ENCODE results near the gene B3GLCT. TPM values are rescaled to one million over a fixed set of nuclear protein-coding genes. Genes with fewer than 3 reads are reported as not detected.

Gene B3GLCT
- total RNA-seq, 3 donors from 2014 or later = 7.5 to 19.2 (median 10.5) TPM

DNA sequence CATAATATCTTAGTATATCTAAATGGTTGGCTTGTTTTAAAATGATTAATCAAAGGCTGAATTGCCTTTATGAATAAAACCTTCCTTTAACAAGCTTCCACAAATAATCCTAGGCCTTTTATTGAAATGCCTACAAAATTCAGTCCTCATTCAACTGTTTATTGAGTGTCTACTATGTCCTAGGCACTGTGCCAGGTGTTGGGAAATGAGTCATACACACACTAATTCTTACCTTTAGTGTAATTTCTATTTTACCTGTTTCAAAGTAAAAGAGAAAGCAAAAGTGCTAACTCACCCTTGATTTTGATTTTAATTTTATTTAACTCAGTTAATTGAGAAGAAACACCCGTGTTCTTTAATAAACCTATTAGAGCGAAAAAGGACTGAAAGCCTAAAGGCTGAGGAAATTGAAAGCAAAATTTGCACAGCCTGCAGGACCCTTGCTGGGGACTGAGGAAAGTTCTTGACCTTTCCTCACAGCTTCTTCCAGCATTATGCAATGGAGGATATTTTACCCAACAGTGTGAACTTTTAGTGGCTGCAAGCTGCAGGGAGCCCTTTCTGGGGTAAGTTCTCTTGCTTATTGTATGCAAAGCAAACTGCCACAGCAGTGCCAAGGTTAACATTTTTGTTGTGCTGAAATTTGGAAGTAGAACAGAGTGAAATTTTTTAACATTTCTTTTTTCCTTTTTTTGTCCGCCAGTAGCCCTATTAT, 83.1 kb downstream of the B3GLCT start:
- intact Hi-C loops (cut with DNase I; ENCODE audit: low total_unique reads) = no loop called here
- no peaks in the 10 kb centered on the region for H3K4me1 ChIP-seq
- H3K27ac ChIP-seq = no peak overlapping the region
- DNase-seq (ENCODE audit: low spot score in 2 of 2) = no peak
- no peak overlapping the region for H3K4me3 ChIP-seq
- peaks cover 7% of the 10 kb centered on the region for H3K36me3 ChIP-seq
- H3K9me3 ChIP-seq = no peaks in the 10 kb centered on the region
- no peak for TF ChIP-seq POLR2AphosphoS5 (IDR thresholded peaks at IDR 0.05)
- TF ChIP-seq, protein P1, sequence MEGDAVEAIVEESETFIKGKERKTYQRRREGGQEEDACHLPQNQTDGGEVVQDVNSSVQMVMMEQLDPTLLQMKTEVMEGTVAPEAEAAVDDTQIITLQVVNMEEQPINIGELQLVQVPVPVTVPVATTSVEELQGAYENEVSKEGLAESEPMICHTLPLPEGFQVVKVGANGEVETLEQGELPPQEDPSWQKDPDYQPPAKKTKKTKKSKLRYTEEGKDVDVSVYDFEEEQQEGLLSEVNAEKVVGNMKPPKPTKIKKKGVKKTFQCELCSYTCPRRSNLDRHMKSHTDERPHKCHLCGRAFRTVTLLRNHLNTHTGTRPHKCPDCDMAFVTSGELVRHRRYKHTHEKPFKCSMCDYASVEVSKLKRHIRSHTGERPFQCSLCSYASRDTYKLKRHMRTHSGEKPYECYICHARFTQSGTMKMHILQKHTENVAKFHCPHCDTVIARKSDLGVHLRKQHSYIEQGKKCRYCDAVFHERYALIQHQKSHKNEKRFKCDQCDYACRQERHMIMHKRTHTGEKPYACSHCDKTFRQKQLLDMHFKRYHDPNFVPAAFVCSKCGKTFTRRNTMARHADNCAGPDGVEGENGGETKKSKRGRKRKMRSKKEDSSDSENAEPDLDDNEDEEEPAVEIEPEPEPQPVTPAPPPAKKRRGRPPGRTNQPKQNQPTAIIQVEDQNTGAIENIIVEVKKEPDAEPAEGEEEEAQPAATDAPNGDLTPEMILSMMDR (IDR thresholded peaks at IDR 0.05) = no peak
- TF ChIP-seq POLR2A (IDR thresholded peaks at IDR 0.05) = no peak
- H3K27me3 ChIP-seq = no peaks in the 10 kb centered on the region

DNA sequence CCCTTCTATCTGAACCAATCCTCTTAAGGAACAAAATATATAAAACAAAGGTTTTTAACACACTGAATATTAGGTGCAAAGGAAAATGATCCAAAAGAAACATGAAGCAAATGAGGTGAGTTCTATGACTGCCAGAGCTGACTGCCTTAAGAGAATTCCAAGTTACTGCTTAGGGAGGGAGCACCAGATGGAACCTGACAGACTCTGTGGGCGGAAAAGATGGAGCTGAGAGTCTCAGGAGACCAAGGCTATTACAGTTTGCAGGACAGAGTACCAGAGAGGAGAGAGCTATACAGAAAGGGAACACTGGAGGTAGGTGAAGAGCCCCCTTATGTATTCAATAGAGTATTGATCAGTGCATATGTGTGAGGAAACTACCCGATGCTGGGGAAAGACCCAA, 87.2 kb downstream of the B3GLCT start:
- Histone ChIP-seq H3K27ac (no peak overlapping the region), H3K4me3 (no peak overlapping the region), H3K4me1 (no peaks in the 10 kb centered on the region), H3K9me3 (peaks cover 17 to 25% of the 10 kb centered on the region in 2 donors), H3K36me3 (peaks cover 7% of the 10 kb centered on the region), H3K27me3 (no peaks in the 10 kb centered on the region)
- TF ChIP-seq POLR2AphosphoS5 (IDR thresholded peaks at IDR 0.05) (no peak), POLR2A (IDR thresholded peaks at IDR 0.05) (no peak)
- TF ChIP-seq, protein P1 (IDR thresholded peaks at IDR 0.05) = no peak
- intact Hi-C loops (cut with DNase I; ENCODE audit: low total_unique reads) = no loop called here
- no peak for DNase-seq (ENCODE audit: low spot score in 2 of 2)

DNA sequence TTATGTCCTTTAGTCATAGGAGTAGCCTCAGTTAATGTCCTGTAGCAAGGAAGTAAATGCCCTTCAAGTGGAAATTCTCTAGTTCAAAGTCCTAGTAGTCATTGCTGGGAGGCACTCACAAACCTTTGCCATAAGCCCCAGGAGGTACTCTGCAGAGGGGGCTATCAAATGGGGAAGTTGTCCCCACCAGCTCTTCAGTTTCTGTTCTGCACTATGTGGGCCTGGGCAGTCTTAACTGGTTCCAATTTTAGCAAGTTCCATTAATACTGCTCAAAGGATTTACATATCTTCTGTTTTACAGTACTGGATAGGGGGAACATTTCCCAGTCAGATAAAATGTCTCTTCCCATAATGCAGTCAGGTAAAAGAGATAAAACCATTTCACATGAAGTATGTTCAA, 101.3 kb downstream of the B3GLCT start:
- H3K27me3 ChIP-seq = no peaks in the 10 kb centered on the region
- H3K9me3 ChIP-seq = no peaks in the 10 kb centered on the region
- H3K36me3 ChIP-seq = no peaks in the 10 kb centered on the region
- no peak overlapping the region for H3K4me3 ChIP-seq
- no peak for DNase-seq (ENCODE audit: low spot score in 2 of 2)
- H3K27ac ChIP-seq = no peak overlapping the region
- H3K4me1 ChIP-seq = no peaks in the 10 kb centered on the region
- intact Hi-C loops (cut with DNase I; ENCODE audit: low total_unique reads) = no loop called here
- TF ChIP-seq, protein P1 (IDR thresholded peaks at IDR 0.05) = no peak
- TF ChIP-seq POLR2AphosphoS5 (IDR thresholded peaks at IDR 0.05) = no peak
- no peak for TF ChIP-seq POLR2A (IDR thresholded peaks at IDR 0.05)

DNA sequence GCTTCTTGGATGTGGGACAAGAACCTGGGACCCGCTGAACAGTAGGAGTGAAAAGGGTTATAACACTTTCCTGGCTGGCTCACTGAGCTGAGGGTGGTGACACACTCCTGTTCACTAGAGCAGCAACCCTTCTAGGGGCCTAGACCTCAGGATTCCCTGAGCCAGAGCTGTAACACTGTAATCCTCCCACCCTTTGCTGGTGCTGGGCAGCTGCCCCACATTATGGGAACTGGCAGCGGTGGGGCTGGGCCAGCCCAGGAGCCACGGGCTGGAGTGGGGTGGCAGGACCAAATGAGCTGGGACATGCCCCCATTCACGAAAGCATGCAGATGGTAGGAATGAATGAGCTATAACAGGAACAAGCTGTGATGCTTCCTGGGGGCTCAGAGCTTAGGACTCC, 110.6 kb downstream of the B3GLCT start:
- Histone ChIP-seq H3K36me3 (no peaks in the 10 kb centered on the region), H3K4me1 (no peaks in the 10 kb centered on the region), H3K9me3 (peaks cover 30 to 58% of the 10 kb centered on the region in 2 donors), H3K4me3 (no peak overlapping the region), H3K27me3 (no peaks in the 10 kb centered on the region), H3K27ac (no peak overlapping the region)
- DNase-seq (ENCODE audit: low spot score in 2 of 2) = no peak
- intact Hi-C loops (cut with DNase I; ENCODE audit: low total_unique reads) = no loop called here
- TF ChIP-seq POLR2A (IDR thresholded peaks at IDR 0.05) = no peak
- TF ChIP-seq POLR2AphosphoS5 (IDR thresholded peaks at IDR 0.05) = no peak
- TF ChIP-seq, protein P1 (IDR thresholded peaks at IDR 0.05) = no peak

DNA sequence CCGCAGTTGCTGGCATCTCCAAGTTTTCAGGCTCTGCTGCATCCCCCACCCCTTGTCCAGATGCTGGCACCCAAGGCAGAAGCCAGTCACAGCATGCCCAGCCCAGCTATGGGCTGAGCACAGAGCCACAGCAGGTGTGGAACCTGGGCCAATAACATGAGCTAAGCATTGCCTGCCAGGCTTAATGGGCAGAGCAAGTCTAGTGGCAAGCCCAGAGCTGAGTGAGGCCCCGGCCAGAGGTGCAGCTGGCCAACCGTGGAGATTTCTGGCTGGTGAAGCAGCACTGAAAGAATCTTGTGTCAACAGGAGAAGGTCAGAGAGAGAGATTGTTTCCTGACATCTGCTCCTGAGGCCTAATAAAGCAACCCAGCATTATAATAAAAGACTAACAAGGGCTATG, 111.0 kb downstream of the B3GLCT start:
- no peak for TF ChIP-seq POLR2A (IDR thresholded peaks at IDR 0.05)
- TF ChIP-seq, protein P1 (IDR thresholded peaks at IDR 0.05) = no peak
- no peak for TF ChIP-seq POLR2AphosphoS5 (IDR thresholded peaks at IDR 0.05)
- Histone ChIP-seq H3K36me3 (no peaks in the 10 kb centered on the region), H3K27ac (no peak overlapping the region), H3K9me3 (peaks cover 35 to 62% of the 10 kb centered on the region in 2 donors), H3K4me1 (no peaks in the 10 kb centered on the region), H3K4me3 (no peak overlapping the region), H3K27me3 (no peaks in the 10 kb centered on the region)
- DNase-seq (ENCODE audit: low spot score in 2 of 2) = peak in 1 of 2 donors; percentile 19
- intact Hi-C loops (cut with DNase I; ENCODE audit: low total_unique reads) = no loop called here

Data from breast epithelium (tissue), 4 donors.